ENCODE measurements around the gene FOXL2NB. TPM values are rescaled to one million over a fixed set of nuclear protein-coding genes. Genes with fewer than 3 reads are reported as not detected.

Gene FOXL2NB
- total RNA-seq, 2 donors from 2014 or later, result not detected

- H3K9me3 Mint-ChIP-seq, result no peaks in the 10 kb centered on the region
- peaks cover 19% of the 10 kb centered on the region for H3K27me3 Mint-ChIP-seq
- H3K36me3 Mint-ChIP-seq (ENCODE audit: low read depth), result no peaks in the 10 kb centered on the region
- H3K4me1 Mint-ChIP-seq, result no peaks in the 10 kb centered on the region
- no peak overlapping the region for H3K4me3 Mint-ChIP-seq
- no peak overlapping the region for H3K27ac Mint-ChIP-seq
- ATAC-seq (replicated peaks), result no peak
These were observed 29.0 kb downstream of the FOXL2NB start for GRCh38 chr3:138976047-138976446.

DNA sequence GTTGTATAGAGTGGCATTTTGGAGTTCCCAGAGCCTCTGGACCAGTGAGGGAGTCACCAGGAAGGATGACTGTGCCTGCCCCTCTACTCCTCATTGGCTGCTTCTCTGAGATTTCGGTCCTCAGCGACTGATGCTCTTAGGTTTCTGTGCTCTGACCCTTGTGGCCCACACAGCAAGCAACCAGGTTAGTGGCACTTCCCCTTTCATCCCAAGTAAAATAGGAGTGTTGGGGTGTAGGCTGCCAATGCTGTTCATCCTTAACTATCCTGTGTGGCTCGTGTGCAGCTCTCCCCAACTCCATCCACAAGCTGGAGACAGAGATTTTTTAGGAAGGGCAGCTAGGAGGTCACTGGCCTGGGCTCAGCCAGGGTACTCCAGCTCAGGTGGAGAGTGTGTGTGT lies 37.8 kb downstream of the FOXL2NB start:
- Mint-ChIP-seq H3K9me3 (no peaks in the 10 kb centered on the region), H3K27ac (no peak overlapping the region), H3K4me1 (no peaks in the 10 kb centered on the region), H3K36me3 (ENCODE audit: low read depth) (no peaks in the 10 kb centered on the region), H3K4me3 (no peak overlapping the region), H3K27me3 (peaks cover 15% of the 10 kb centered on the region)
- no peak for ATAC-seq (replicated peaks)

GRCh38 chr3:138985932-138986331 lies 38.9 kb downstream of the FOXL2NB start:
- H3K36me3 Mint-ChIP-seq (ENCODE audit: low read depth), result no peaks in the 10 kb centered on the region
- ATAC-seq (replicated peaks), result no peak
- H3K9me3 Mint-ChIP-seq, result no peaks in the 10 kb centered on the region
- H3K27me3 Mint-ChIP-seq, result peaks cover 10% of the 10 kb centered on the region
- H3K4me1 Mint-ChIP-seq, result no peaks in the 10 kb centered on the region
- no peak overlapping the region for H3K27ac Mint-ChIP-seq
- H3K4me3 Mint-ChIP-seq, result no peak overlapping the region

DNA sequence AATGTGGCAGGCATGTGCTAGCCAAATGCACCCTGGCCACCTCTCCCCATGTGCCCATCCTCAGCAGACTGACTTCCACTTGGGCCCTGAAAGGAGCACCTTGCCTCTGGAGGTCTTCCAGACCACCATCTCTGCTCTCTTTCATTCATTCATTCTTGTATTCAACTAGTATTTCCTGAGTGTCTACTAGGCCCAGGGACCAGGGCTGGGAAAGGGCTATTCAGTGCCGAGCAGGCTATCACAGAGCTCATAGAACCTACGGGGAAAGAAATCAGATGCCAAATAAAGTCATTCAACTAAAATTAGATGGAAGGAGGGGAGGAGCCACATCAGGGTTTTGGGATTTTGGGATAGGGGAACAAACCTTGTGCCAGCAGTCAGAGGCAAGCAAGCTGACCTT lies 40.2 kb downstream of the FOXL2NB start:
- H3K4me1 Mint-ChIP-seq, result no peaks in the 10 kb centered on the region
- no peak overlapping the region for H3K27ac Mint-ChIP-seq
- no peak overlapping the region for H3K4me3 Mint-ChIP-seq
- H3K36me3 Mint-ChIP-seq (ENCODE audit: low read depth), result no peaks in the 10 kb centered on the region
- H3K27me3 Mint-ChIP-seq, result peaks cover 9% of the 10 kb centered on the region
- no peak for ATAC-seq (replicated peaks)
- H3K9me3 Mint-ChIP-seq, result no peaks in the 10 kb centered on the region

DNA sequence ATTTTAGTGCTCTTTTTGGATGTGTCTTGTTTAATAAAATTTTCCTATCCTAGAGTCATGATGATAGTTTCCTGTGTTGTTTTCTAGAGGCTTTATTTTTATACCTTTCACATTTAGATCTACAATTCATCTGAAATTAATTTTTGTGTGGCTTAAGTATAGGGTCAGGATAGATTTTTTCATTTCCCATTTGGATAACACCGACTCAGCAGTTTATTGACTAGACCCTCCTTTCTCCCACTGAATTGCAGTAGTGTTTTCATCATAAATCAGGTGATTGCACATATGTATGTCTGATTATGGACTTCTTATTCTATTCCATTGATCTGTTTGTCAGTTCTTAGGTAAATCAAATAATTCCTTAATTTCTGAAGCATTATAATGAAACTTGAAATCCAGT lies 48.7 kb downstream of the FOXL2NB start:
- H3K27me3 Mint-ChIP-seq, result peaks cover 31% of the 10 kb centered on the region
- H3K4me3 Mint-ChIP-seq, result no peak overlapping the region
- no peak for ATAC-seq (replicated peaks)
- peaks cover 3% of the 10 kb centered on the region for H3K9me3 Mint-ChIP-seq
- H3K36me3 Mint-ChIP-seq (ENCODE audit: low read depth), result no peaks in the 10 kb centered on the region
- H3K27ac Mint-ChIP-seq, result no peak overlapping the region
- no peaks in the 10 kb centered on the region for H3K4me1 Mint-ChIP-seq

Other genes with a start within 250 kb of the FOXL2NB start
- gene PIK3CB, start 112.3 kb upstream of the FOXL2NB start, total RNA-seq, result 10 to 100 TPM; 17.2 to 20.3 TPM
- gene FOXL2, start 80 bp upstream of the FOXL2NB start, total RNA-seq, result not detected
- gene PRR23A, start 59.1 kb downstream of the FOXL2NB start, total RNA-seq, result not detected
- not detected for gene PRR23B, start 73.7 kb downstream of the FOXL2NB start, total RNA-seq
- gene PRR23C, start 97.7 kb downstream of the FOXL2NB start, total RNA-seq, result not detected

Data from activated T-helper 17 cell treated with anti-CD3 and anti-CD28 coated beads, Interleukin-2, amount 50 U/mL, for 72 hours (primary cell).